Psoas muscle (tissue), 8 donors: Measurements from ENCODE around the gene FBXW4. TPM values are rescaled to one million over a fixed set of nuclear protein-coding genes. Genes with fewer than 3 reads are reported as not detected.
"Not testable (repeated sequence)": the region's sequence is repeated elsewhere in the genome, so short reads cannot be mapped to it uniquely, and the experiment has no call there.

Source experiments
- ATAC-seq, 4 donors: fragments of 200-7000 bp; cut with Tn5 transposase; one replicate each; pipeline ENCODE4 v1.9.1; 2020; ENCODE audit warnings: moderate library complexity in 3 of 4, mild to moderate bottlenecking in 2 of 4
- DNase-seq, 2 donors: peaks; one replicate each; pipeline ENCODE4 v3.0.0-alpha.2; 2020
- H3K27ac ChIP-seq: fragments of 200-600 bp; one replicate; pipeline ENCODE4 v1.8.0; 2022
- H3K27me3 ChIP-seq, 3 donors: fragments of 200-600 bp in 1 of 3; one replicate each; pipeline versions ENCODE4 v1.6.1 to v1.8.0; 2013 to 2022; ENCODE audit warnings: low read length in 2 of 3, mild to moderate bottlenecking in 2 of 3, moderate library complexity in 1 of 3; ENCODE audit not compliant: insufficient read depth in 3 of 3
- H3K36me3 ChIP-seq, 2 donors: fragments of 200-600 bp in 1 of 2; one replicate each; pipeline versions ENCODE4 v1.6.1 to v1.8.0; 2013 to 2022; ENCODE audit warnings: low read depth in 1 of 2, mild to moderate bottlenecking in 1 of 2, moderate library complexity in 1 of 2; ENCODE audit not compliant: insufficient read depth in 1 of 2
- H3K4me1 ChIP-seq: fragments of 200-600 bp; one replicate; pipeline ENCODE4 v1.8.0; 2022
- H3K4me3 ChIP-seq: fragments of 200-600 bp; one replicate; pipeline ENCODE4 v1.8.0; 2022; ENCODE audit warnings: mild to moderate bottlenecking
- H3K9me3 ChIP-seq: fragments of 200-600 bp; one replicate; pipeline ENCODE4 v1.8.0; 2022
- WGBS, 3 donors: extraction: QIAGEN DNeasy Blood & Tissue Kit; methylation state at CpG; one replicate each; pipeline versions ENCODE4 v1.1.6 to v1.1.7; 2013; 5-methylcytosine and 5-hydroxymethylcytosine counted together
- intact Hi-C, 2 donors: fragments of 100-400 bp; cut with DNase I; formaldehyde crosslinking; loops; one replicate each; pipeline versions ENCODE4 v1.11.0 to v1.14.2; 2022
- polyA plus RNA-seq, 3 donors: library from polyadenylated mRNA; stranded (reverse); fragments of 200-250 nt; gene quantifications; one replicate each; pipeline ENCODE4 v1.2.3, GENCODE V29; 2013
- total RNA-seq, 4 donors: library from RNA; stranded (reverse); fragmentation: NEBNext Ultra II Directional in 2 of 4; extraction: Animal tissue kit (Norgen Biotek cat#: 25700) in 2 of 4; gene quantifications; one replicate each; pipeline versions ENCODE4 v1.2.1 to v1.2.4, GENCODE V29; 2021 to 2023
- TF ChIP-seq, protein P1 (sequence below): fragments of 200-600 bp; IDR thresholded peaks from one replicate; pipeline ENCODE4 v1.8.0; 2022; ENCODE audit warnings: antibody characterized with exemption
- donor health status: healthy with polysubstance abuse.
- donor health status: DM: no; HTN: no; CAD: no; lungs with moderate emphysema.
- donor health status: Bipolar disorder and iron deficiency.
- donor health status: healthy.
- donor health status: DM: yes; HTN: yes; CAD: no.
- donor health status: DM: no; HTN: no; CAD: no.
- donor health status: DM: no; HTN: no; CAD: no.
- donor health status: DM: yes; HTN: yes; CAD: no.

The FBXW4 gene
- total and polyA plus RNA-seq, 7 donors = 15.5 to 100 (median 69.0) TPM

DNA sequence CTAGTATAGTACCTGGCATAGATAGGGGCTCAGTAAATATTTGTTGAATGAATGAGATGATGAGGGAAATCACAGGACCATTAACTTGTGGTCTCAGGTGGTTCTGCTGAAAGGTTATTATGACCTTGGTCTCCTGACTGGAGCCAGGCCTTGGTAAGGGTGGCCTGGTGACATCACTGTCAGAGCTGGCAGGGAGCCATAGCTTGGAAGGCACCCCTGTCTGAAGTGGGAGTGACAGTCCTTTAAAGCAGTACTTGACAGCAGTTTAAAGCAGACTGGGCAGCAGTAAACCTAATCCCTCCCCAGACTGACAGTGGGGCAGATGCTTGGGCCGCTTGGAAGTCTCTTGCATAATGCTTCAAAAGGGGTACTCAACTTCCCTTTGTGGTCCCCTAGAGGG, 93.4 kb downstream of the FBXW4 start:
- H3K36me3 ChIP-seq = peaks cover 0 to 28% of the 10 kb centered on the region in 2 donors
- ATAC-seq (peak in 1 of 4 donors; percentile 25), DNase-seq (no peak)
- H3K9me3 ChIP-seq = no peaks in the 10 kb centered on the region
- H3K27ac ChIP-seq = no peak overlapping the region
- H3K4me3 ChIP-seq = no peak overlapping the region
- H3K4me1 ChIP-seq = no peaks in the 10 kb centered on the region
- intact Hi-C loops = loop anchor here in 1 of 2 donors (5.0 kb wide), 1 partner anchor 106 kb away; no protein-coding TSS in a partner anchor
- H3K27me3 ChIP-seq = no peaks in the 10 kb centered on the region
- TF ChIP-seq, protein P1, sequence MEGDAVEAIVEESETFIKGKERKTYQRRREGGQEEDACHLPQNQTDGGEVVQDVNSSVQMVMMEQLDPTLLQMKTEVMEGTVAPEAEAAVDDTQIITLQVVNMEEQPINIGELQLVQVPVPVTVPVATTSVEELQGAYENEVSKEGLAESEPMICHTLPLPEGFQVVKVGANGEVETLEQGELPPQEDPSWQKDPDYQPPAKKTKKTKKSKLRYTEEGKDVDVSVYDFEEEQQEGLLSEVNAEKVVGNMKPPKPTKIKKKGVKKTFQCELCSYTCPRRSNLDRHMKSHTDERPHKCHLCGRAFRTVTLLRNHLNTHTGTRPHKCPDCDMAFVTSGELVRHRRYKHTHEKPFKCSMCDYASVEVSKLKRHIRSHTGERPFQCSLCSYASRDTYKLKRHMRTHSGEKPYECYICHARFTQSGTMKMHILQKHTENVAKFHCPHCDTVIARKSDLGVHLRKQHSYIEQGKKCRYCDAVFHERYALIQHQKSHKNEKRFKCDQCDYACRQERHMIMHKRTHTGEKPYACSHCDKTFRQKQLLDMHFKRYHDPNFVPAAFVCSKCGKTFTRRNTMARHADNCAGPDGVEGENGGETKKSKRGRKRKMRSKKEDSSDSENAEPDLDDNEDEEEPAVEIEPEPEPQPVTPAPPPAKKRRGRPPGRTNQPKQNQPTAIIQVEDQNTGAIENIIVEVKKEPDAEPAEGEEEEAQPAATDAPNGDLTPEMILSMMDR = no peak
- WGBS, 3 donors = 76 to 80% (median 79%) methylated on average over 1 of the region's 1 CpG

GRCh38 chr10:101597091-101597900, 97.7 kb downstream of the FBXW4 start:
- H3K4me1 ChIP-seq = peaks cover 5% of the 10 kb centered on the region
- H3K9me3 ChIP-seq = no peaks in the 10 kb centered on the region
- TF ChIP-seq, protein P1 = no peak
- 78 to 86% (median 82%) methylated on average over 14 of the region's 14 CpGs for WGBS, 3 donors
- ATAC-seq = no peak
- no peak overlapping the region for H3K4me3 ChIP-seq
- peak in 1 of 2 donors; percentile 12 for DNase-seq
- no peak overlapping the region for H3K27ac ChIP-seq
- no peaks in the 10 kb centered on the region for H3K27me3 ChIP-seq
- intact Hi-C loops = no loop called here
- peaks cover 0 to 10% of the 10 kb centered on the region in 2 donors for H3K36me3 ChIP-seq

DNA sequence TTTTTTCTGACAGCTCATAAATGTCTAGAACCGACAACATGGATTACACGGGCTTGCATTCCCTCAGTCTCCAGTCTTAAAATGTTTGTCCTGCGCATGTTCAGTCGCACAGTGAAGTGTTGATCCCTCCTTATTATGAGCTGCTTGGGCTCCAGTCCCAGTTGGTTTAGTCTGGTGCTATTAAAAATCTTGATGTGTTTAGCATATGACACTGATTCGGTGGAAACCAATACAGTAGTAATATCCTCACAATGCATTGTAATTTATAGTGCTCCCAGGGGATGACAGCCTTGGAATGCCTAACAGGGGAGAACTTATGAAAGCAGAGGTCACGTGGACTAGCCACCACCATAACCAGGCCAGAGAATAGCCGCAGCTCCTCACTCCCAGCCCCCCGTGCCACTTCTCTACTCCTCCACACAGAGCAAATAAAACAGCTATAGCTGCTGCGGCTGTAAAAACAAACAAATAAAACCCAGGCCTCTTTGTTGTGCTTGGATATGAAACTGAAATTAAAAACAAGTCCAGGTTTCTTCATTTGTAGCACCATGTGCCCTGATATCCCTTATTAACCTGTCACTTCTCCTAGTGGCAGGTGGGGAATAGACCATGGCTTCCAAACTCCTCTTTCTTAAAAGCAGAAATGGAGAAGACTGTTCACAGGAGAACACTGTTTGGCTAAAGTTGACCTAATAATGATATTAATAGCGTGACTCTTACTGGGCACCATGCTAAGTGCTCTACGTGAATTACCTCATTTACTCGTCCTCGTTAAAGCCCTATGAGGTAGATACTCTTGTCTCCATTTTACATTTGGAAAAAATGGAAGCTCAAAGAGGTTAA, 99.2 kb downstream of the FBXW4 start:
- Histone ChIP-seq H3K4me3 (no peak overlapping the region), H3K9me3 (no peaks in the 10 kb centered on the region), H3K27me3 (no peaks in the 10 kb centered on the region), H3K36me3 (peaks cover 0 to 10% of the 10 kb centered on the region in 2 donors), H3K4me1 (peaks cover 5% of the 10 kb centered on the region), H3K27ac (peak overlapping the region; percentile 73)
- ATAC-seq (peak; percentile 81 to 93 (median 88)), DNase-seq (peak in 1 of 2 donors; percentile 38)
- TF ChIP-seq, protein P1 = no peak
- intact Hi-C loops = no loop called here
- WGBS, 3 donors = 39 to 48% (median 41%) methylated on average over 13 of the region's 13 CpGs

GRCh38 chr10:101593331-101593730, 101.6 kb downstream of the FBXW4 start:
- intact Hi-C loops, H3K9me3 ChIP-seq, H3K4me1 ChIP-seq, H3K27ac ChIP-seq, H3K27me3 ChIP-seq, H3K4me3 ChIP-seq, DNase-seq, ATAC-seq: not testable (repeated sequence)
- H3K36me3 ChIP-seq = peaks cover 0 to 10% of the 10 kb centered on the region in 2 donors
- WGBS, 3 donors = 69 to 91% (median 70%) methylated on average over 2 of the region's 2 CpGs

DNA sequence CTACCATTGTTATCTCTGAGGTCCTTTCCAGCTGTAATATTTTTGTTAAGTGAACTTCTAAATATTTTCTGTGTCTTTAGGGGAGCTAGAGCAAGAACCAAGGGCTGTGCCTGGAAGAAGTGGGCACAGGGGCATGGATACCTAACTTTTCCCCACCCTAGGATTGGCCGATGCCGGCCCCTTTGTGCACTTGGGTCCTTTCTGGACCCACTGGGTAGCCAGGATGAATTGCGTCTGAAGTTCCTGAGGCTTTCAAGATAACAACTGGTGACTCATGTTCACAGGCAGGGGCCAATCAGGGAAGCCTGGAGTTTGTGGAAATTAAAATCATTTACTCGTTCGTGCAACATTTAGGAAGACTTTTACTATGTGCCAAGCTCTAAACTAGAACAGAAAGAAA, 106.1 kb downstream of the FBXW4 start:
- Histone ChIP-seq H3K36me3 (peaks cover 0 to 25% of the 10 kb centered on the region in 2 donors), H3K27ac (no peak overlapping the region), H3K4me3 (peak overlapping the region; percentile 91), H3K4me1 (peaks cover 11% of the 10 kb centered on the region), H3K9me3 (no peaks in the 10 kb centered on the region), H3K27me3 (no peaks in the 10 kb centered on the region)
- peak in 1 of 2 donors; percentile 6 for DNase-seq
- ATAC-seq = no peak
- TF ChIP-seq, protein P1 = no peak
- WGBS, 3 donors = 72 to 77% (median 73%) methylated on average over 5 of the region's 5 CpGs
- intact Hi-C loops = no loop called here
